HG03196 (cell line): ENCODE measurements around the gene FAM229B.

Experiments used
- ATAC-seq: cut with Tn5 transposase; IDR thresholded peaks from one replicate; pipeline ENCODE4 v1.9.1; 2021; ENCODE audit not compliant: unreplicated experiment

Gene FAM229B

DNA sequence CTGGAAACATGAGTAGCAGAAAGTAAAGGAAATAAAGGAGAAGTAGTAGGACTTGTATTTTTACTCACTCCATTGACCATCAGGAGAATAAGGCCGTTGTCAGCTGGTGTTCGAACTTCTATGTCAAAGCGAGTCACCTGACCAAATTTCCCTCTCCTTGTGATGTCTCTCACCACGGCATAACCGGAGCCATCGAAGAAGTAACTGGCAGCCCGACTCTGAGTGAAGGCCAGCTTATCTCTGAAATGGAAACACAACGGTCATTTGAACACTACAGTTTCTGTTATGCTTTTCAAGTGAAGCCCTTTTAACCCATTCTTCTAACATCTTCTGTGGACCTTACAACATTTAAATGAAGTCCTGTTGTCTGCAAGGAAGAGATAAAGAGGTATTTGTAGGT, 51.7 kb downstream of the FAM229B start:
- ATAC-seq = no peak

DNA sequence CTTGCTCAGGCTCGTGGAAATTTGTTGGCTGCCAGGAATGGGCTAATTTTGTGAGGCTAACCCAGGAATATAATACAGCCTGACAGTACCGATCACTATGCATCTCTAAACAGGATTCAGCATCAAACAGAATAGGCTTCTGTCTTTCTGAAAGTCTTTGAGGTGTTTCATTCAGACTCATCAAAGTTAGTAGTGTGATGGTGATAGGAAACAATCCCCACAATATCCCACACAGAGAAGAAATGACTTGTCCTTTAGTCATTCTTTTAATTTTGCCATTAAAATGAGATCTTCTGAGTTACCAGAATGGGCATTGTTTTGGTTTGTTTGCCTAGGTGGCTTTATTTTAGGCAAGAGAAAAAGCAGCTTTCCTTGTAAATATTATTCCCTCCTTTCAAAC, 54.3 kb downstream of the FAM229B start:
- ATAC-seq = no peak

DNA sequence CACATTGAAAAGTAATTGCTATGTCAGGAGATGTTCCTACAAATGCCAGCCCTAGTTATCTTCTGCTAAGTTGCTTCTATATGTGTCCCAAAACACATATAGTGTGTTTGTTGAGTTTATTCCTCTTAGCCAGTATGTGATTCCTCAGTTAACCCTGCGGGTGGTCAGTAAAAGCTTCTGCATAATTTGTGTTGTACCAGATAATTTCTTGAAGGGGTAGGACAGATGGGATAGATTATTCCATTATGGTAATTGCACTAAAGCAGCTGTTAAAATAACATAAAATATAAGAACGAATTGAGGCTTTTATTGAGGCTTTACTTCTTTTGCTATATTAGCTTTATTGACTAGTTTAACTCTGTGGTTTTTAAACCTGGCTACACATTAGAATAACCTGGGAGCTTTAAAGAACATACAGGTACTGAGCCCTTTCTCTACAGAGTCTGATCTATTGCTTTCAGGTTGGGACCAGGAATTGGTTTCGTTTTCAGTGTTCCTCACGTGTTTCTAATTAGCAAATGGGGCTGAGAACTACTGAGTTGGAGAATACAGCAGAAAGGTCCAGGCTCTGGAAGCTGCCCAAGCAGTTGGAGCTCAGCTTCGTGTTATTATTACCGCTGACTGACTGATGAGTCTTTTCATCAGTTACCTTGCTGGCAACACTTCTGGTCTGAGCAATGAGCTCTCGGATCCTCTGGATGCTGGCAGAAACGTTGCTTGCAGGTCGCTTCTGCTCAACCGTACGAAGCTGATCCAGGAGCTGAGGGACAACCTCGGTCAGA, 56.9 kb downstream of the FAM229B start:
- ATAC-seq = no peak

GRCh38 chr6:112145080-112145573, 57.7 kb downstream of the FAM229B start:
- ATAC-seq = no peak

- no peak for ATAC-seq
Observed at GRCh38 chr6:112148103-112148502, 60.7 kb downstream of the FAM229B start.

- ATAC-seq = no peak
Observed at GRCh38 chr6:112149236-112149635, 61.8 kb downstream of the FAM229B start.

DNA sequence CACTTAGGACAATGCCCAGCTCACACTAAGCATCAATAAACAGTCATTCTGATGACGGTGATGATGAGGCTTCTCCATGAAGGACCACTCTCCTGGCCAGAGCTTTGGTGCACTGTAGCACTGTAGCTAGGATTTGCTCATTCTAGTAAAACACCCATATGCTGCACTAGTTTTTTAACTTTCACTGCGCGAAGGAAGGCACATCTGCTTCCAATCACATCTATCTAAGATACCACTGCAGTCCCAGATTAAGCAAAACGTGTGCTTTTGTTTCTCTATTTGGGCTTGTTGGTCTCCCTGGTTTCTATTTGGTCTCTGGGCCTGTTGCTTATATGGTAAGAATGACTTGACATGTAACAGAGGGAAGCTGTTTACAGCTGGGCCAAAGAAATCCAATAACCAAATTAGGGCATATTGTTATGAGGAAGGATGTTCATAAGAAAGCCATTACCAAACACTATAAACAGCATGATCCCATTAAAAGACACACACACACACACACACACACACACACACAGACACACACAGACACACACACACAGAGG, 62.4 kb downstream of the FAM229B start:
- ATAC-seq = no peak

DNA sequence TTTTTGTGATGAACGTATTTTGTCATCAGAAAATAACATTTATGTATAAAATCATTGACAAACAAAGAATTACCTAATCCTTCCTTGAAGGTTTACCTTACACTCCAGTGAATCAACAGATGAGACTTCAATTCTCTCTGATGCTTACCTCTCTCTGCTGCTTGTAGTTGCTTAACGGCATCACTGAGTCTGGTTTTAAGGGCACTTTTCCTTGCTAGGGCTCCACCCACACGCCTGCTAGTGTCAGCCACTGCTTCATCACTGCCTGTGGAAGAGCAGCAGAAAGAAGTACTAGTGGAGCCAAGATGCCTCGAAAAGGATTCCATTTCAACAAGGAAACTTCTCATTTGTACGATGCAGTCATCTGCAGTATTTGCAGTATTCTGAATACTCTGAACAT, 63.0 kb downstream of the FAM229B start:
- no peak for ATAC-seq
